Measurements from ENCODE around the gene CALCOCO1. TPM values are rescaled to one million over a fixed set of nuclear protein-coding genes. Genes with fewer than 3 reads are reported as not detected.

Gene CALCOCO1
- total and polyA plus RNA-seq, 4 donors: 24.4 to 67.4 (median 43.2) TPM

DNA sequence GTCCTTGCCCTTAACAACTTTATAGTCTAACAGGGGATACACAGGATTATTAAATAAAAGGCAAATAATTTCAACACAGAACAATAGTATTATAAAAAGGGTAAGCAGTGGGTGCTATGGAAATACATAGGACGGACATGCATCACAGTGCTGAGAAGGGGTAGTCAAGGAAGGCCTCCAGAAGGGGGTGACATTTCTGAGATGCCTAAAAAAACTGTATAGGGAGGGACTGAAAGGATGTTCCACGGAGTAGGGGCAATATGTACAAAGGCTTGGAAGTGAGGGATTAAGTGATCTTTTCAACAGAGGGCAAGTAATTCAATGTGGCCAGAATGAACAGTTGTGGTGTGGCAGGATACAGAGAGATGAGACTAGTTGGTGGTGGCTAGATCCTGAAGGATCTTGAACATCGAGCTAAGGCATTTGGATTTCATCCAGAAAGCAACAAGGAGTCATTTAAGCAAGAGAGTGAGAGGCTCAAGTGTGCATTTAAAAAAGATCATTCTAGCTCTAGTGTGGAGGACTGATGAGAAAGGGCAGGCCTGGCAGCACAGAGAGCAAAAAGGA lies 42.5 kb downstream of the CALCOCO1 start:
- TF ChIP-seq EGR1 (IDR thresholded peaks at IDR 0.05; ENCODE audit: low read depth in 2 of 2) (no peak), TAF1 (conservative IDR thresholded peaks at IDR 0.05) (no peak), YY1 (IDR thresholded peaks at IDR 0.05) (no peak), FOXA2 (IDR thresholded peaks at IDR 0.05) (no peak), HNF4G (IDR thresholded peaks at IDR 0.05) (no peak), RAD21 (IDR thresholded peaks at IDR 0.05) (no peak), FOXA1 (IDR thresholded peaks at IDR 0.05) (no peak), GABPA (IDR thresholded peaks at IDR 0.05 in 1 of 2, conservative IDR thresholded peaks at IDR 0.05 in 1 of 2) (no peak), HNF4A (conservative IDR thresholded peaks at IDR 0.05) (no peak), JUND (IDR thresholded peaks at IDR 0.05) (no peak), NR2F2 (IDR thresholded peaks at IDR 0.05) (no peak)
- TF ChIP-seq, protein P1, sequence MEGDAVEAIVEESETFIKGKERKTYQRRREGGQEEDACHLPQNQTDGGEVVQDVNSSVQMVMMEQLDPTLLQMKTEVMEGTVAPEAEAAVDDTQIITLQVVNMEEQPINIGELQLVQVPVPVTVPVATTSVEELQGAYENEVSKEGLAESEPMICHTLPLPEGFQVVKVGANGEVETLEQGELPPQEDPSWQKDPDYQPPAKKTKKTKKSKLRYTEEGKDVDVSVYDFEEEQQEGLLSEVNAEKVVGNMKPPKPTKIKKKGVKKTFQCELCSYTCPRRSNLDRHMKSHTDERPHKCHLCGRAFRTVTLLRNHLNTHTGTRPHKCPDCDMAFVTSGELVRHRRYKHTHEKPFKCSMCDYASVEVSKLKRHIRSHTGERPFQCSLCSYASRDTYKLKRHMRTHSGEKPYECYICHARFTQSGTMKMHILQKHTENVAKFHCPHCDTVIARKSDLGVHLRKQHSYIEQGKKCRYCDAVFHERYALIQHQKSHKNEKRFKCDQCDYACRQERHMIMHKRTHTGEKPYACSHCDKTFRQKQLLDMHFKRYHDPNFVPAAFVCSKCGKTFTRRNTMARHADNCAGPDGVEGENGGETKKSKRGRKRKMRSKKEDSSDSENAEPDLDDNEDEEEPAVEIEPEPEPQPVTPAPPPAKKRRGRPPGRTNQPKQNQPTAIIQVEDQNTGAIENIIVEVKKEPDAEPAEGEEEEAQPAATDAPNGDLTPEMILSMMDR (IDR thresholded peaks at IDR 0.05; ENCODE audit: low read depth, low read length, missing input control): no peak
- TF ChIP-seq, protein P2, sequence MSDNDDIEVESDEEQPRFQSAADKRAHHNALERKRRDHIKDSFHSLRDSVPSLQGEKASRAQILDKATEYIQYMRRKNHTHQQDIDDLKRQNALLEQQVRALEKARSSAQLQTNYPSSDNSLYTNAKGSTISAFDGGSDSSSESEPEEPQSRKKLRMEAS (IDR thresholded peaks at IDR 0.05): no peak
- TF ChIP-seq, protein P3, sequence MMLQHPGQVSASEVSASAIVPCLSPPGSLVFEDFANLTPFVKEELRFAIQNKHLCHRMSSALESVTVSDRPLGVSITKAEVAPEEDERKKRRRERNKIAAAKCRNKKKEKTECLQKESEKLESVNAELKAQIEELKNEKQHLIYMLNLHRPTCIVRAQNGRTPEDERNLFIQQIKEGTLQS (IDR thresholded peaks at IDR 0.05): no peak
- TF ChIP-seq, protein P4, sequence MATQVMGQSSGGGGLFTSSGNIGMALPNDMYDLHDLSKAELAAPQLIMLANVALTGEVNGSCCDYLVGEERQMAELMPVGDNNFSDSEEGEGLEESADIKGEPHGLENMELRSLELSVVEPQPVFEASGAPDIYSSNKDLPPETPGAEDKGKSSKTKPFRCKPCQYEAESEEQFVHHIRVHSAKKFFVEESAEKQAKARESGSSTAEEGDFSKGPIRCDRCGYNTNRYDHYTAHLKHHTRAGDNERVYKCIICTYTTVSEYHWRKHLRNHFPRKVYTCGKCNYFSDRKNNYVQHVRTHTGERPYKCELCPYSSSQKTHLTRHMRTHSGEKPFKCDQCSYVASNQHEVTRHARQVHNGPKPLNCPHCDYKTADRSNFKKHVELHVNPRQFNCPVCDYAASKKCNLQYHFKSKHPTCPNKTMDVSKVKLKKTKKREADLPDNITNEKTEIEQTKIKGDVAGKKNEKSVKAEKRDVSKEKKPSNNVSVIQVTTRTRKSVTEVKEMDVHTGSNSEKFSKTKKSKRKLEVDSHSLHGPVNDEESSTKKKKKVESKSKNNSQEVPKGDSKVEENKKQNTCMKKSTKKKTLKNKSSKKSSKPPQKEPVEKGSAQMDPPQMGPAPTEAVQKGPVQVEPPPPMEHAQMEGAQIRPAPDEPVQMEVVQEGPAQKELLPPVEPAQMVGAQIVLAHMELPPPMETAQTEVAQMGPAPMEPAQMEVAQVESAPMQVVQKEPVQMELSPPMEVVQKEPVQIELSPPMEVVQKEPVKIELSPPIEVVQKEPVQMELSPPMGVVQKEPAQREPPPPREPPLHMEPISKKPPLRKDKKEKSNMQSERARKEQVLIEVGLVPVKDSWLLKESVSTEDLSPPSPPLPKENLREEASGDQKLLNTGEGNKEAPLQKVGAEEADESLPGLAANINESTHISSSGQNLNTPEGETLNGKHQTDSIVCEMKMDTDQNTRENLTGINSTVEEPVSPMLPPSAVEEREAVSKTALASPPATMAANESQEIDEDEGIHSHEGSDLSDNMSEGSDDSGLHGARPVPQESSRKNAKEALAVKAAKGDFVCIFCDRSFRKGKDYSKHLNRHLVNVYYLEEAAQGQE (IDR thresholded peaks at IDR 0.05): no peak
- H3K4me3 ChIP-seq (ENCODE audit: low read depth in 1 of 3, low read length in 3 of 3): no peak overlapping the region
- no peaks in the 10 kb centered on the region for H3K4me1 ChIP-seq (ENCODE audit: control insufficient read depth in 4 of 4, insufficient read depth in 4 of 4, low read length in 3 of 4)
- H3K27ac ChIP-seq (ENCODE audit: low read depth in 1 of 2, low read length in 2 of 2): no peak overlapping the region
- H3K36me3 ChIP-seq (ENCODE audit: control insufficient read depth in 4 of 4, insufficient read depth in 3 of 4, low read depth in 1 of 4, low read length in 3 of 4): no peaks in the 10 kb centered on the region
- H3K27me3 ChIP-seq (ENCODE audit: control insufficient read depth in 4 of 4, insufficient read depth in 4 of 4, low read length in 3 of 4): no peaks in the 10 kb centered on the region
- DNase-seq (ENCODE audit: low spot score): no peak
- 92% methylated on average over 3 of the region's 3 CpGs for WGBS
- H3K9me3 ChIP-seq (ENCODE audit: control insufficient read depth in 4 of 4, low read length in 3 of 4): no peaks in the 10 kb centered on the region
- no peak overlapping the region for H3K9ac ChIP-seq (ENCODE audit: low read depth in 1 of 2, low read length in 2 of 2)

DNA sequence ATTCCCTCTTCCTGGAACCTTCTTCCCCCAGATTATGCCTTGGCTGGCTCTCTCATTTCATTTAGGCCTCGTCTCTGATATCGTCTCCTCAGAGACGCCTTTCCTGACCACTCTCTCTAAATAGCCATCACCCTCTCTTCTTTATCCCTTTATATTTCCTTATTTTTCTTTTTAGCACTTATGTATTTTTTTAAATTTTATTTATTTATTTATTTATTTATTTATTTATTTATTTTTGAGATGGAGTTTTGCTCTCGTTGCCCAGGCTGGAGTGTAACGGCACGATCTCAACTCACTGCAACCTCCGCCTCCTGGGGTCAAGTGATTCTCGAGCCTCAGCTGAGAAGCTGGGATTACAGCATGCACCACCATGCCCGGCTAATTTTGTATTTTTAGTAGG lies 43.3 kb downstream of the CALCOCO1 start:
- Histone ChIP-seq H3K4me1 (ENCODE audit: control insufficient read depth in 4 of 4, insufficient read depth in 4 of 4, low read length in 3 of 4) (no peaks in the 10 kb centered on the region), H3K27me3 (ENCODE audit: control insufficient read depth in 4 of 4, insufficient read depth in 4 of 4, low read length in 3 of 4) (no peaks in the 10 kb centered on the region), H3K9me3 (ENCODE audit: control insufficient read depth in 4 of 4, low read length in 3 of 4) (no peaks in the 10 kb centered on the region), H3K27ac (ENCODE audit: low read depth in 1 of 2, low read length in 2 of 2) (no peak overlapping the region), H3K4me3 (ENCODE audit: low read depth in 1 of 3, low read length in 3 of 3) (no peak overlapping the region), H3K9ac (ENCODE audit: low read depth in 1 of 2, low read length in 2 of 2) (no peak overlapping the region), H3K36me3 (ENCODE audit: control insufficient read depth in 4 of 4, insufficient read depth in 3 of 4, low read depth in 1 of 4, low read length in 3 of 4) (no peaks in the 10 kb centered on the region)
- no peak for DNase-seq (ENCODE audit: low spot score)
- TF ChIP-seq YY1 (IDR thresholded peaks at IDR 0.05): no peak
- no peak for TF ChIP-seq EGR1 (IDR thresholded peaks at IDR 0.05; ENCODE audit: low read depth in 2 of 2)
- TF ChIP-seq, protein P1 (IDR thresholded peaks at IDR 0.05; ENCODE audit: low read depth, low read length, missing input control): no peak
- no peak for TF ChIP-seq FOXA1 (IDR thresholded peaks at IDR 0.05)
- TF ChIP-seq RAD21 (IDR thresholded peaks at IDR 0.05): no peak
- TF ChIP-seq, protein P2 (IDR thresholded peaks at IDR 0.05): no peak
- TF ChIP-seq, protein P4 (IDR thresholded peaks at IDR 0.05): no peak
- no peak for TF ChIP-seq TAF1 (conservative IDR thresholded peaks at IDR 0.05)
- TF ChIP-seq SP1 (IDR thresholded peaks at IDR 0.05): no peak
- no peak for TF ChIP-seq HNF4G (IDR thresholded peaks at IDR 0.05)
- TF ChIP-seq, protein P3 (IDR thresholded peaks at IDR 0.05): no peak
- WGBS: 94% methylated on average over 9 of the region's 9 CpGs
